Right hindlimb (tissue), 1 donor: Measurements from ENCODE around the gene DCTPP1.

Experiments
- DNase-seq: peaks from one replicate; pipeline ENCODE4 v3.0.0-alpha.2; 2018

DCTPP1 gene

GRCh38 chr16:30380072-30380802, 49.6 kb downstream of the DCTPP1 start:
- DNase-seq = no peak

GRCh38 chr16:30379158-30379783, 50.6 kb downstream of the DCTPP1 start:
- DNase-seq = no peak

- DNase-seq = peak; percentile 100
These were observed 51.3 kb downstream of the DCTPP1 start for GRCh38 chr16:30378236-30379157.

GRCh38 chr16:30377812-30378235, 52.0 kb downstream of the DCTPP1 start:
- DNase-seq = peak; percentile 95

GRCh38 chr16:30377050-30377811, 52.6 kb downstream of the DCTPP1 start:
- no peak for DNase-seq

GRCh38 chr16:30376461-30376902, 53.3 kb downstream of the DCTPP1 start:
- no peak for DNase-seq

- DNase-seq = peak; percentile 32
These were observed 54.0 kb downstream of the DCTPP1 start for GRCh38 chr16:30375864-30376263.

GRCh38 chr16:30374538-30374937, 55.3 kb downstream of the DCTPP1 start, which contains the start of gene MYL11:
TSS of gene MYL11 (plus strand) at chr16:30374802. CDS start at chr16:30374858, 56 bp downstream.
- peak; percentile 48 for DNase-seq
